HCT116 (cell line): Measurements from ENCODE around the gene SLC25A4.

Experiments used
- ATF3 ChIP-seq: IDR thresholded peaks from 2 replicates; pipeline ENCODE4 v1.6.1; 2012
- CTCF ChIP-seq, 3 experiments: fragments of 200-600 bp in 1 of 3; sonication (generic) in 1 of 3; IDR thresholded peaks in 2 of 3; conservative IDR thresholded peaks in 1 of 3; 2 replicates each; pipeline ENCODE4 v1.5.1; 2012 to 2017; ENCODE audit warnings: low read depth in 2 of 3, low read length in 2 of 3, antibody characterized with exemption in 1 of 3, borderline replicate concordance in 1 of 3, control low read depth in 1 of 3, mild to moderate bottlenecking in 1 of 3, mixed read lengths in 1 of 3, mixed run types in 1 of 3, moderate library complexity in 1 of 3; ENCODE audit not compliant: insufficient read depth in 1 of 3
- EGR1 ChIP-seq: IDR thresholded peaks from 2 replicates; pipeline ENCODE4 v1.6.1; 2012; ENCODE audit warnings: low read depth
- EZH2 ChIP-seq: fragments of 200-600 bp; sonication (generic); IDR thresholded peaks from 2 replicates; pipeline ENCODE4 v1.6.1; 2017; ENCODE audit warnings: antibody characterized with exemption, mixed run types
- EZH2phosphoT487 ChIP-seq: fragments of 200-600 bp; IDR thresholded peaks from 2 replicates; pipeline ENCODE4 v1.6.1; 2018; ENCODE audit warnings: antibody characterized with exemption, borderline replicate concordance
- FOSL1 ChIP-seq: IDR thresholded peaks from 2 replicates; pipeline ENCODE4 v1.6.1; 2012; ENCODE audit warnings: low read depth
- MAX ChIP-seq: IDR thresholded peaks from 2 replicates; pipeline ENCODE4 v1.6.1; 2012
- POLR2A ChIP-seq: IDR thresholded peaks from 2 replicates; pipeline ENCODE4 v1.7.0; 2011; ENCODE audit warnings: borderline replicate concordance; ENCODE audit not compliant: insufficient read depth, insufficient read length; ENCODE audit errors: extremely low read depth
- RAD21 ChIP-seq: IDR thresholded peaks from 2 replicates; pipeline ENCODE4 v1.6.1; 2012; ENCODE audit warnings: low read depth, mild to moderate bottlenecking
- REST ChIP-seq: IDR thresholded peaks from 2 replicates; pipeline ENCODE4 v1.6.1; 2012; ENCODE audit warnings: low read depth
- TCF7L2 ChIP-seq: IDR thresholded peaks from 2 replicates; pipeline ENCODE4 v1.7.0; 2011; ENCODE audit warnings: borderline replicate concordance, inconsistent platforms; ENCODE audit not compliant: insufficient read depth, insufficient read length; ENCODE audit errors: extremely low read depth
- YY1 ChIP-seq: IDR thresholded peaks from 2 replicates; pipeline ENCODE4 v1.6.1; 2011; ENCODE audit warnings: low read length, low read depth, moderate library complexity, mild to moderate bottlenecking; ENCODE audit not compliant: insufficient replicate concordance; ENCODE audit errors: extremely low read depth
- ZFX ChIP-seq: fragments of 450-650 bp; IDR thresholded peaks from 2 replicates; pipeline ENCODE4 v1.6.1; 2017
- ZNF274 ChIP-seq: fragments of 200-500 bp; sonication (Bioruptor generic); IDR thresholded peaks from 2 replicates; pipeline ENCODE4 v1.6.1; 2014; ENCODE audit warnings: mild to moderate bottlenecking, low read depth, low read length, inconsistent platforms

GRCh38 chr4:185183622-185184281 lies 40.7 kb downstream of the SLC25A4 start:
- TF ChIP-seq CTCF (IDR thresholded peaks at IDR 0.05 in 2 of 3, conservative IDR thresholded peaks at IDR 0.05 in 1 of 3; ENCODE audit: borderline replicate concordance in 1 of 3, insufficient read depth in 1 of 3, low read depth in 2 of 3, low read length in 2 of 3) (peak; percentile 66 to 81 (median 81); a peak in 5 of 6 replicates), ZFX (no peak), EZH2 (no peak), FOSL1 (no peak), MAX (no peak), POLR2A (no peak), EGR1 (no peak), REST (no peak), ZNF274 (no peak), RAD21 (peak; percentile 78), YY1 (no peak), TCF7L2 (no peak), EZH2phosphoT487 (no peak), ATF3 (no peak)
